ENCODE results near the gene AP3S2.

DNA sequence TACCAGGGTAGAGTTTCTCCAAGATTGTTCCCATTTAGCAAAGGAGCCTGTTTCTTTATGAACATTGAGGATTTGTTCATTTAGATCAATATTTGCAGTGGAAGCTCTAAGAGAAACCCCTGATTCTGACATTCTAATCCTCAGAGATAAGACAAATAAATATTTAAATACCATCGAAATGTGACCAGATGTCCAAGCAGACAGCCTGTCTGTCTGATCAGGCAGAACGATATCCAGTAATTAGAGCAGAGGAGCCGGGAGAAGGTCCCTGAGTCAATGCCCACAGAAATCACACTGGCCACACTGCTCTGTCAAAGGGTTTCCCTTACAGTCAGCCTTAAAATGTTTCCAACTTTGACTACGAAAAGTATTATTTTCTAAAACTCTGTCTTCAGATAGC, 34.6 kb upstream of the AP3S2 start:
- TF ChIP-seq POLR2A (IDR thresholded peaks at IDR 0.05), result no peak
- TF ChIP-seq, protein P1, sequence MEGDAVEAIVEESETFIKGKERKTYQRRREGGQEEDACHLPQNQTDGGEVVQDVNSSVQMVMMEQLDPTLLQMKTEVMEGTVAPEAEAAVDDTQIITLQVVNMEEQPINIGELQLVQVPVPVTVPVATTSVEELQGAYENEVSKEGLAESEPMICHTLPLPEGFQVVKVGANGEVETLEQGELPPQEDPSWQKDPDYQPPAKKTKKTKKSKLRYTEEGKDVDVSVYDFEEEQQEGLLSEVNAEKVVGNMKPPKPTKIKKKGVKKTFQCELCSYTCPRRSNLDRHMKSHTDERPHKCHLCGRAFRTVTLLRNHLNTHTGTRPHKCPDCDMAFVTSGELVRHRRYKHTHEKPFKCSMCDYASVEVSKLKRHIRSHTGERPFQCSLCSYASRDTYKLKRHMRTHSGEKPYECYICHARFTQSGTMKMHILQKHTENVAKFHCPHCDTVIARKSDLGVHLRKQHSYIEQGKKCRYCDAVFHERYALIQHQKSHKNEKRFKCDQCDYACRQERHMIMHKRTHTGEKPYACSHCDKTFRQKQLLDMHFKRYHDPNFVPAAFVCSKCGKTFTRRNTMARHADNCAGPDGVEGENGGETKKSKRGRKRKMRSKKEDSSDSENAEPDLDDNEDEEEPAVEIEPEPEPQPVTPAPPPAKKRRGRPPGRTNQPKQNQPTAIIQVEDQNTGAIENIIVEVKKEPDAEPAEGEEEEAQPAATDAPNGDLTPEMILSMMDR (IDR thresholded peaks at IDR 0.05), result no peak

All from testis (tissue), 2 donors.